ENCODE data around the gene ALDH2. TPM values are rescaled to one million over a fixed set of nuclear protein-coding genes. Genes with fewer than 3 reads are reported as not detected.

The ALDH2 gene
- total and polyA plus RNA-seq, 10 of the 15 experiments (the other 5 are each of a cell fraction or from before 2014, with no cell fraction given) = 1.4 to 16.4 (median 8.7) TPM

DNA sequence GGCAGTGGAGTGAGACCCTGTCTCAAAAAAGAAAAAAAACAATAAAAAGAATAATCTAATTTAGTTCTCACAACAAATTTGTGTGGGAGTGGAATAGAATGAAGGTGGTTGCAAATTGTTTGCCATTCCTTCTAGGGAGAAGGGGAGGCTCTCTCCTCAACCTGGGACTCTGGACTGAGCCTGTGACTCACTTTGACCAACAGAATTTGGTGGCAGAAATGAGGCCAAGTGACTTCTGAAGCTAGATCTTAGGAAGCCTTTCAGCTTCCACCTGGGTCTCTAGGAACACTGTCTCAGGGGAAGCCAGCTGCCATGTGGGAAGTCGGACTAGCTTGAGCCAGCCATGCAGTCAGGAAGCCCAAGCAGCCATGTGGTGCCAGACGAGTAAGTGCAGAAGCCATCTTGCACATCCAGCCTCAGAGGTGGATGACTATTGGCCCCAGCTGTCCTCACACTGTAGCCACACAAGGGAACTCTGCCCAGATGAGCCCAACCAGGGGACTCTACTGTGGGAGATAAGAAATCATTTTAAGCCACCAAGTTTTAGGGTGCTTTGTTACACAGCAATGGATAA is 14.4 kb downstream of the ALDH2 start:
- RAD21 ChIA-PET (ENCODE audit: unreplicated experiment) = interaction anchor here (1.5 kb wide), 1 partner anchor 17 kb away, joined by 3 read pairs; no protein-coding TSS in a partner anchor
- CTCF ChIA-PET = interaction anchor here (0.7 to 1.2 kb wide), 2 partner anchors 20 to 26 kb away, joined by 3 read pairs; no protein-coding TSS in a partner anchor
- POLR2A ChIA-PET = no interaction called here

More for the DNA sequence above, 14.4 kb downstream of the ALDH2 start:
- H2AFZ ChIP-seq (ENCODE audit: control insufficient read depth, low read depth, low read length) = no peak overlapping the region
- no peak overlapping the region for H3K4me3 ChIP-seq
- H3K36me3 ChIP-seq (ENCODE audit: control insufficient read depth in 2 of 2, insufficient read depth in 2 of 2, low read length in 1 of 2) = no peaks in the 10 kb centered on the region
- no peak overlapping the region for H3K4me2 ChIP-seq (ENCODE audit: control insufficient read depth, insufficient read depth)
- SMC1A ChIA-PET (ENCODE audit: uncharacterized antibody, unreplicated experiment) = no interaction called here
- FAIRE-seq = no peak
- no peaks in the 10 kb centered on the region for H3K9me3 ChIP-seq (replicated peaks; ENCODE audit: control insufficient read depth, insufficient read depth, low read length)
- no peak overlapping the region for H3K9ac ChIP-seq (ENCODE audit: control insufficient read depth, insufficient read depth, low read length)
- TF ChIP-seq RELA (IDR thresholded peaks at IDR 0.05; ENCODE audit: borderline replicate concordance, partially characterized antibody) (no peak), ZNF217 (IDR thresholded peaks at IDR 0.05) (no peak), MTA2 (IDR thresholded peaks at IDR 0.05; ENCODE audit: low read depth) (no peak), HDAC2 (IDR thresholded peaks at IDR 0.05) (no peak), YY1 (IDR thresholded peaks at IDR 0.05; ENCODE audit: low read depth, low read length) (peak; percentile 55)
- TF ChIP-seq, protein P1, sequence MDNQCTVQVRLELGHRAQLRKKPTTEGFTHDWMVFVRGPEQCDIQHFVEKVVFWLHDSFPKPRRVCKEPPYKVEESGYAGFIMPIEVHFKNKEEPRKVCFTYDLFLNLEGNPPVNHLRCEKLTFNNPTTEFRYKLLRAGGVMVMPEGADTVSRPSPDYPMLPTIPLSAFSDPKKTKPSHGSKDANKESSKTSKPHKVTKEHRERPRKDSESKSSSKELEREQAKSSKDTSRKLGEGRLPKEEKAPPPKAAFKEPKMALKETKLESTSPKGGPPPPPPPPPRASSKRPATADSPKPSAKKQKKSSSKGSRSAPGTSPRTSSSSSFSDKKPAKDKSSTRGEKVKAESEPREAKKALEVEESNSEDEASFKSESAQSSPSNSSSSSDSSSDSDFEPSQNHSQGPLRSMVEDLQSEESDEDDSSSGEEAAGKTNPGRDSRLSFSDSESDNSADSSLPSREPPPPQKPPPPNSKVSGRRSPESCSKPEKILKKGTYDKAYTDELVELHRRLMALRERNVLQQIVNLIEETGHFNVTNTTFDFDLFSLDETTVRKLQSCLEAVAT (IDR thresholded peaks at IDR 0.05) = no peak
- TF ChIP-seq, protein P2, sequence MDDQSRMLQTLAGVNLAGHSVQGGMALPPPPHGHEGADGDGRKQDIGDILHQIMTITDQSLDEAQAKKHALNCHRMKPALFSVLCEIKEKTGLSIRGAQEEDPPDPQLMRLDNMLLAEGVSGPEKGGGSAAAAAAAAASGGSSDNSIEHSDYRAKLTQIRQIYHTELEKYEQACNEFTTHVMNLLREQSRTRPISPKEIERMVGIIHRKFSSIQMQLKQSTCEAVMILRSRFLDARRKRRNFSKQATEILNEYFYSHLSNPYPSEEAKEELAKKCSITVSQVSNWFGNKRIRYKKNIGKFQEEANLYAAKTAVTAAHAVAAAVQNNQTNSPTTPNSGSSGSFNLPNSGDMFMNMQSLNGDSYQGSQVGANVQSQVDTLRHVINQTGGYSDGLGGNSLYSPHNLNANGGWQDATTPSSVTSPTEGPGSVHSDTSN (IDR thresholded peaks at IDR 0.05; ENCODE audit: insufficient replicate concordance, low read depth, low read length) = no peak
- in situ Hi-C loops (cut with MboI) = no loop called here
- peaks cover 3% of the 10 kb centered on the region for H3K4me1 ChIP-seq (ENCODE audit: control insufficient read depth, insufficient read depth, low read length)
- H3K79me2 ChIP-seq (ENCODE audit: control insufficient read depth, insufficient read depth, low read length) = no peaks in the 10 kb centered on the region
- BruUV-seq (replicated peaks) = no TSS peak
- H4K20me1 ChIP-seq (ENCODE audit: control insufficient read depth, insufficient read depth) = no peaks in the 10 kb centered on the region
- H3K27me3 ChIP-seq (replicated peaks in 1 of 2; ENCODE audit: control insufficient read depth in 2 of 2, insufficient read depth in 2 of 2, low read length in 1 of 2) = no peaks in the 10 kb centered on the region
- no peak for DNase-seq (ENCODE audit: low read depth, low spot score)
- intact Hi-C loops (cut with micrococcal nuclease; ENCODE audit: unreplicated experiment) = loop anchor here (10.0 kb wide), 1 partner anchor 386 kb away; no protein-coding TSS in a partner anchor
- ATAC-seq = no peak
- 75% methylated on average over 2 of the region's 2 CpGs for WGBS (ENCODE audit: insufficient coverage, insufficient replicate concordance, low lambda C conversion rate, missing lambda C conversion rate)
- H3K27ac ChIP-seq (ENCODE audit: control insufficient read depth, insufficient read depth) = no peak overlapping the region

Data from GM12878 (cell line).